GM12891 (cell line): ENCODE data around the gene BCL11A.

Experiments used
- POLR2A ChIP-seq: IDR thresholded peaks from 2 replicates; pipeline ENCODE4 v1.6.1; 2011; ENCODE audit warnings: low read depth, low read length, control low read depth
- POLR2AphosphoS5 ChIP-seq: IDR thresholded peaks from 2 replicates; pipeline ENCODE4 v1.6.1; 2011; ENCODE audit warnings: low read depth, low read length, control low read depth
- SPI1 ChIP-seq: IDR thresholded peaks from 2 replicates; pipeline ENCODE4 v1.6.1; 2011; ENCODE audit warnings: low read depth, low read length, control low read depth
- TAF1 ChIP-seq: IDR thresholded peaks from 2 replicates; pipeline ENCODE4 v1.6.1; 2011; ENCODE audit warnings: low read depth, low read length, control low read depth

DNA sequence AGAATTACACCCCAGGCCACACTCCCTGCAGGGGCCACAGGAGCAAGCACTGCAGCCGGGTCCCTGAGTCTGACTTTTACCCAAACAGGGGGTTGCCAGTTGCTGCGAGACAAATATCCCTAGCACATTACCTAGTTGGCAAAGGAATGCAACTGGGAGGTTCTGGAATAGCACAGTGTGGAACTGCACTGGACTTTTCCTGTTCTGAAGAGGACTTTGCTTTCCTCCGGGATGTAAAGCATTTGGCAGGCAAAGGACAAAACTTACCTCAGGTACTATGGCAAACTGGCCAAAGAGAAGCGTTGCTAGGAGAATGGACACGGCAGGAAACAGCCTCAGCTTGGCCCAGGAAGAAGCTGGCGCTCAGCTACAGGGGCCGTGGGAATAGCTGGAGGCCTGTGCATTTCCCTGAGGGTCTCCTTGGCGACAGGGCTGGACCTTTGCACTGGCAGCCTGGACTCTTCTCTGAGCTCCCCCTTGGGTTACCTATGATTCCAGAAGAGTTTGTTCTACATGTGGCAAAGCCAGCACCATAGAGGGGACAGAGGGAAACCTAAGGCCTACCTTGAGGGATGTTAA lies 45.0 kb downstream of the BCL11A start:
- TF ChIP-seq POLR2A = no peak
- no peak for TF ChIP-seq SPI1
- TF ChIP-seq POLR2AphosphoS5 = no peak
- TF ChIP-seq TAF1 = no peak
